Endodermal cell (in vitro differentiated cells): ENCODE results near the gene PELI3. TPM values are rescaled to one million over a fixed set of nuclear protein-coding genes. Genes with fewer than 3 reads are reported as not detected.

Source experiments
- DNase-seq: peaks from one replicate; pipeline ENCODE4 v3.0.0-alpha.2; 2017
- H3K27ac ChIP-seq: 2 replicates; pipeline ENCODE4 v1.5.1; 2013; ENCODE audit warnings: mild to moderate bottlenecking, low read depth, low read length, moderate library complexity
- H3K27me3 ChIP-seq: 2 replicates; pipeline ENCODE4 v1.6.1; 2013; ENCODE audit warnings: mild to moderate bottlenecking, low read length, moderate library complexity; ENCODE audit not compliant: insufficient read depth, control insufficient read depth, poor library complexity, severe bottlenecking
- H3K36me3 ChIP-seq: 2 replicates; pipeline ENCODE4 v1.7.0; 2013; ENCODE audit warnings: mild to moderate bottlenecking, low read length, moderate library complexity; ENCODE audit not compliant: control insufficient read depth, insufficient read depth
- H3K4me1 ChIP-seq: one replicate; pipeline ENCODE4 v1.7.0; 2013; ENCODE audit warnings: low read length; ENCODE audit not compliant: control insufficient read depth, insufficient read depth
- H3K4me3 ChIP-seq: 2 replicates; pipeline ENCODE4 v1.5.1; 2013; ENCODE audit warnings: mild to moderate bottlenecking, low read length, moderate library complexity
- H3K9ac ChIP-seq: 2 replicates; pipeline ENCODE4 v1.6.1; 2013; ENCODE audit warnings: mild to moderate bottlenecking, low read length, moderate library complexity; ENCODE audit not compliant: poor library complexity, severe bottlenecking; ENCODE audit errors: extremely low read depth
- H3K9me3 ChIP-seq: 2 replicates; pipeline ENCODE4 v1.6.1; 2013; ENCODE audit warnings: mild to moderate bottlenecking, low read length, moderate library complexity; ENCODE audit not compliant: control insufficient read depth
- H3K27ac Mint-ChIP-seq: 2 replicates; pipeline ENCODE4 v1.8.0; 2020; ENCODE audit warnings: mixed read lengths
- H3K27me3 Mint-ChIP-seq: 2 replicates; pipeline ENCODE4 v1.8.0; 2021; ENCODE audit warnings: mild to moderate bottlenecking, mixed read lengths; ENCODE audit not compliant: insufficient read depth
- H3K36me3 Mint-ChIP-seq: 2 replicates; pipeline ENCODE4 v1.8.0; 2020; ENCODE audit warnings: low read depth, mixed read lengths
- H3K4me1 Mint-ChIP-seq: 2 replicates; pipeline ENCODE4 v1.8.0; 2020; ENCODE audit warnings: mixed read lengths
- H3K4me3 Mint-ChIP-seq: 2 replicates; pipeline ENCODE4 v1.8.0; 2020; ENCODE audit warnings: mild to moderate bottlenecking, moderate library complexity, mixed read lengths
- H3K9me3 Mint-ChIP-seq: 2 replicates; pipeline ENCODE4 v1.8.0; 2020; ENCODE audit warnings: mild to moderate bottlenecking, mixed read lengths
- WGBS, 2 experiments: methylation state at CpG; one replicate each; pipeline versions ENCODE4 v1.1.5 to v1.1.7; 2013; ENCODE audit warnings: missing lambda C conversion rate in 2 of 2, mixed read lengths in 1 of 2; ENCODE audit not compliant: insufficient coverage in 1 of 2, insufficient read length in 1 of 2; 5-methylcytosine and 5-hydroxymethylcytosine counted together
- total RNA-seq, 2 donors: library from RNA; stranded (reverse); fragmentation: NEBNext Ultra II Directional in 1 of 2; extraction: Animal tissue kit (Norgen Biotek cat#: 25700) in 1 of 2; gene quantifications; 2 replicates in 1 of 2; 3 replicates in 1 of 2; pipeline ENCODE4 v1.2.1, GENCODE V29; 2021
- TF ChIP-seq, protein P1 (sequence below): fragments of 200-600 bp; sonication (generic); conservative IDR thresholded peaks from 2 replicates; pipeline ENCODE4 v1.5.0; 2021; ENCODE audit warnings: antibody characterized with exemption, mild to moderate bottlenecking

The PELI3 gene
- total RNA-seq, 2 donors from 2014 or later: 9.0 to 12.4 TPM

DNA sequence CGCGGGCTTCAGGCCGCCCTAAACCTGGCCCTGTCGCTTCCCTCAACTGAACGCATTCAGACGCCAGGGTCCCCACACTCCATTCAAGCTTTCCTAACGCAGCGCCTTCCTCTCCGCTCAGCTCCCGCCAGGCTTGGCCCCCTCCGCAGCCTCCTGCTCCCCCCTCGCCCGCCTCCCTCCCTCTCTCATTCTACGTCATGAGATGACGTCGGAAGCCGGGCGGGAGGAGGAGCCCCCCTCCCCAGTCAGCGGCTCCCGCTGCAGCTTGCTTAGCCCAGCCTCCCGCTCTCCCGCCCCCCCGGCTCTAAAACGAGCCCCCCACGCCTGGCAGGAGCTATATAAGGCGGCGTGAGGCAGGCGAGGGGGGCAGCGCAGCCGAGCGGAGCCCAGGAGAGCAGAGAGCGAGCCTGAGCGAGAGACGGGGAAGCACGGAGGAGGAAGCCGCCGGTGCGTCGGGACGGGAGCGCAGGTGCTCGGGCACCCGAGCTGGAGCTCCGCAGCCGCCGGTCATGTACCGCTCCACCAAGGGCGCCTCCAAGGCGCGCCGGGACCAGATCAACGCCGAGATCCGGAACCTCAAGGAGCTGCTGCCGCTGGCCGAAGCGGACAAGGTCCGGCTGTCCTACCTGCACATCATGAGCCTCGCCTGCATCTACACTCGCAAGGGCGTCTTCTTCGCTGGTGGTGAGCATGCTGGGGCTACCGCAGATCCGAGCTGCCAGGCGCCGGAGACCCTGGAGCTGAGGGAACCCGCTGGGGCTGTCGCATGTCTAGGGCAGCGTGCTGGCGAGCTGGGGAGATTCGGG, 45.8 kb upstream of the PELI3 start, which contains the start of gene NPAS4:
TSS of gene NPAS4 (plus strand) at position 365 of the 806 bp plus-strand sequence. CDS start at position 510, 145 bp downstream.
- H3K9me3 ChIP-seq: no peaks in the 10 kb centered on the region
- H3K36me3 ChIP-seq: no peaks in the 10 kb centered on the region
- TF ChIP-seq, protein P1, sequence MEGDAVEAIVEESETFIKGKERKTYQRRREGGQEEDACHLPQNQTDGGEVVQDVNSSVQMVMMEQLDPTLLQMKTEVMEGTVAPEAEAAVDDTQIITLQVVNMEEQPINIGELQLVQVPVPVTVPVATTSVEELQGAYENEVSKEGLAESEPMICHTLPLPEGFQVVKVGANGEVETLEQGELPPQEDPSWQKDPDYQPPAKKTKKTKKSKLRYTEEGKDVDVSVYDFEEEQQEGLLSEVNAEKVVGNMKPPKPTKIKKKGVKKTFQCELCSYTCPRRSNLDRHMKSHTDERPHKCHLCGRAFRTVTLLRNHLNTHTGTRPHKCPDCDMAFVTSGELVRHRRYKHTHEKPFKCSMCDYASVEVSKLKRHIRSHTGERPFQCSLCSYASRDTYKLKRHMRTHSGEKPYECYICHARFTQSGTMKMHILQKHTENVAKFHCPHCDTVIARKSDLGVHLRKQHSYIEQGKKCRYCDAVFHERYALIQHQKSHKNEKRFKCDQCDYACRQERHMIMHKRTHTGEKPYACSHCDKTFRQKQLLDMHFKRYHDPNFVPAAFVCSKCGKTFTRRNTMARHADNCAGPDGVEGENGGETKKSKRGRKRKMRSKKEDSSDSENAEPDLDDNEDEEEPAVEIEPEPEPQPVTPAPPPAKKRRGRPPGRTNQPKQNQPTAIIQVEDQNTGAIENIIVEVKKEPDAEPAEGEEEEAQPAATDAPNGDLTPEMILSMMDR: no peak
- H3K4me1 Mint-ChIP-seq: peaks cover 4% of the 10 kb centered on the region
- peaks cover 43% of the 10 kb centered on the region for H3K27me3 ChIP-seq
- no peak for DNase-seq
- H3K4me3 ChIP-seq: peak within 1 kb of the TSS; percentile 67
- H3K9me3 Mint-ChIP-seq: no peaks in the 10 kb centered on the region
- peaks cover 84% of the 10 kb centered on the region for H3K27me3 Mint-ChIP-seq
- no peak within 1 kb of the TSS for H3K27ac Mint-ChIP-seq
- 3% methylated on average over 33 to 71 of the region's 71 CpGs for WGBS, 2 experiments
- H3K4me3 Mint-ChIP-seq: peak within 1 kb of the TSS; percentile 19
- H3K4me1 ChIP-seq: peaks cover 4% of the 10 kb centered on the region
- no peak within 1 kb of the TSS for H3K27ac ChIP-seq
- H3K36me3 Mint-ChIP-seq: no peaks in the 10 kb centered on the region
- H3K9ac ChIP-seq: no peak within 1 kb of the TSS

DNA sequence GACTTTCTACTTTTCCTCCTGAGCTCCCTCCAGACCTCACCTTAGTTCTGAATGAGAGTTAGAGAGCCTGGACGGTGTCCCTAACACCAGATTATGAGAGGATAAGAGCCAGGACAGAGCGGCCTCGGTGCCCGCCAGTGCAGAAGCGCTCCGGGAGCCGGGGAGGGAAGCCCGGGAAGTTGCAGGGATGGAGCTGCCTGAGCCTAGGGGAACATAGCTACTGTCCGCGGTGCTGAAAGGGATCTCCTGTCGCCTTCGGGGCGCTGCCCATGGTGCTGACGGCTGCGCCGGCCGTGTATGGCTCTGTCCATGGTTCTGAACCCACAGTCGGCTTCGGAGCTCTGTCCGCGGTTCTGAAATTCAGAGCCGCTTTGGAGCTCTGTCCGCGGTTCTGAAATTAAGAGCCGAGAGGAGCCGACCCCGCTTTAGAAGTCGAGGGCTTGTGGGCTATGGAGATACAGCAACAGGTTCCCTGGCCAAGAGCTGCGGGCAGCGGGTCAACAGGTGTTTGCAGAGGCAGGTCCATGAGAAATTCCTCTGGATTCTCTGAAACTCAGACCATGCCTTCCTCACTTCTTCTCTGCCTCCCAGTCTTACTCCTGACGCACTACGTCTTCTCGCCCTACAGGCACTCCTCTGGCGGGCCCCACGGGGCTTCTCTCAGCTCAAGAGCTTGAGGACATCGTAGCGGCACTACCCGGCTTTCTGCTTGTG, 45.1 kb upstream of the PELI3 start:
- Histone ChIP-seq H3K4me3 (peak overlapping the region; percentile 34), H3K9me3 (no peaks in the 10 kb centered on the region), H3K36me3 (no peaks in the 10 kb centered on the region), H3K27ac (no peak overlapping the region), H3K4me1 (peaks cover 4% of the 10 kb centered on the region), H3K9ac (no peak overlapping the region), H3K27me3 (peaks cover 43% of the 10 kb centered on the region)
- Mint-ChIP-seq H3K4me1 (peaks cover 4% of the 10 kb centered on the region), H3K36me3 (no peaks in the 10 kb centered on the region), H3K27ac (no peak overlapping the region), H3K27me3 (peaks cover 76% of the 10 kb centered on the region), H3K4me3 (peak overlapping the region; percentile 19), H3K9me3 (no peaks in the 10 kb centered on the region)
- peak; percentile 97 for DNase-seq
- 18 to 26% methylated on average over 30 to 38 of the region's 38 CpGs for WGBS, 2 experiments
- TF ChIP-seq, protein P1: no peak

DNA sequence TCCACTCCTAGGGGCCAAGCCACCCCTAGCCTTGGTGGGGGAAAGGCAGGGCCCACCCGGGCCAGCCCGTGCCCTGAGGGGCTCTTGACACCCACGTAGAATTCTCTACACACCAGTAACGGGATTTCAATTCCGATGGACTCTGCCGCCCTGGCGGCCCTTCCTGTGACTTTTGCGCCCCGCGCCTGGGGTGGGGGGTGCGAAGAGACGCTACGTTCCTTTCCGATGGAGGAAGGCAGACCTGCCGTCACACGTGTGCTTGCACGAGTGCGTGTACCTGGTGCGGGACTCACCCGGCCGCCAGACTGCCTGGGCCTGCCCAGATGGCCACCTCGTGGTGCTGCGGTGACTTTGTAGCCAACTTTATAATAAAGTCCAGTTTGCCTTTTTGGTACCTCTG, 40.4 kb upstream of the PELI3 start:
- H3K27me3 Mint-ChIP-seq: peaks cover 35% of the 10 kb centered on the region
- H3K27ac Mint-ChIP-seq: no peak overlapping the region
- no peaks in the 10 kb centered on the region for H3K36me3 ChIP-seq
- H3K9me3 ChIP-seq: no peaks in the 10 kb centered on the region
- H3K27ac ChIP-seq: no peak overlapping the region
- H3K4me3 ChIP-seq: no peak overlapping the region
- H3K9me3 Mint-ChIP-seq: no peaks in the 10 kb centered on the region
- H3K9ac ChIP-seq: no peak overlapping the region
- no peaks in the 10 kb centered on the region for H3K4me1 ChIP-seq
- H3K27me3 ChIP-seq: peaks cover 3% of the 10 kb centered on the region
- 93 to 100% methylated on average over 12 to 23 of the region's 23 CpGs for WGBS, 2 experiments
- H3K4me1 Mint-ChIP-seq: no peaks in the 10 kb centered on the region
- H3K4me3 Mint-ChIP-seq: no peak overlapping the region
- DNase-seq: no peak
- H3K36me3 Mint-ChIP-seq: no peaks in the 10 kb centered on the region
- TF ChIP-seq, protein P1: no peak
